ENCODE results near the gene STRN.

DNA sequence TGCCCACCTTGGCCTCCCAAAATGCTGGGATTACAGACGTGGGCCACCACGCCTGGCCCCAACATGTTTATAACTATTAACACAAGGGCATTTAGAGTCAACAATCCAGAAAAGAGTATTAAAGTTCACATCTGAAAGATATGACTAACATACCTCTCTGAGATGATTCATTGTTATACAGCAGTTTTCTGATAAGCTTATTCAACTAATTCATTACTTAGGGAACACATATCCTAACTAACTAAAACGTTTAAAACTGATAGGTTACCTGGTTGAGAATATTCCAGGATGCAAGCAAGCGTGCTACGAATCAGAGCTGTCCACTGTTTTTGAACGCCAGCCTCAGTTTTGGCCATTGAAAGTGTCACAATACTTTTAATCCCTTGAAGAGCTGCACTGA lies 34.0 kb upstream of the STRN start:
- TF ChIP-seq CTCF (IDR thresholded peaks at IDR 0.05), result no peak
- TF ChIP-seq POLR2A (IDR thresholded peaks at IDR 0.05), result no peak

Measured in esophagus squamous epithelium (tissue), 4 donors.